Activated B cell treated with CpG ODN at 0.5 μM for 24 hours (primary cell): ENCODE measurements around the gene A3GALT2. TPM values are rescaled to one million over a fixed set of nuclear protein-coding genes. Genes with fewer than 3 reads are reported as not detected.

Experiments
- ATAC-seq: fragments of 200-7000 bp; cut with Tn5 transposase; one replicate; pipeline ENCODE4 v1.10.0; 2021; ENCODE audit warnings: low read depth, mild to moderate bottlenecking, moderate library complexity
- CTCF ChIA-PET: fragments of 350-600 bp; sonication (Branson Sonifier 250); formaldehyde crosslinking; loops from one replicate; lab custom pipeline; 2021; ENCODE audit warnings: antibody characterized with exemption; lab: Charles Lee
- POLR2A ChIA-PET: fragments of 350-600 bp; sonication (Branson Sonifier 250); formaldehyde crosslinking; loops from one replicate; lab custom pipeline; 2021; ENCODE audit warnings: antibody characterized with exemption; lab: Charles Lee
- DNase-seq: peaks from one replicate; pipeline ENCODE4 v3.0.0; 2022
- H3K27ac Mint-ChIP-seq: one replicate; pipeline ENCODE4 v1.8.0; 2020; ENCODE audit warnings: mixed read lengths
- H3K27me3 Mint-ChIP-seq: one replicate; pipeline ENCODE4 v1.8.0; 2021; ENCODE audit warnings: mixed read lengths
- H3K36me3 Mint-ChIP-seq: one replicate; pipeline ENCODE4 v1.8.0; 2021; ENCODE audit warnings: low read depth, mixed read lengths
- H3K4me1 Mint-ChIP-seq: one replicate; pipeline ENCODE4 v1.8.0; 2021; ENCODE audit warnings: mixed read lengths
- H3K4me3 Mint-ChIP-seq: one replicate; pipeline ENCODE4 v1.8.0; 2020; ENCODE audit warnings: mild to moderate bottlenecking, mixed read lengths
- H3K9me3 Mint-ChIP-seq: one replicate; pipeline ENCODE4 v1.8.0; 2020; ENCODE audit warnings: mixed read lengths
- intact Hi-C: fragments of 100-400 bp; cut with micrococcal nuclease; formaldehyde crosslinking; loops from one replicate; pipeline ENCODE4 v1.15.1; 2024
- total RNA-seq: library from RNA; stranded (reverse); gene quantifications from 2 replicates; pipeline ENCODE4 v1.2.3, GENCODE V29; 2022
- TF ChIP-seq, protein P1 (sequence below): fragments of 200-600 bp; IDR thresholded peaks from one replicate; pipeline ENCODE4 v1.8.0; 2022; ENCODE audit warnings: antibody characterized with exemption, mild to moderate bottlenecking

The A3GALT2 gene
- total RNA-seq, 1 donor from 2014 or later: not detected

DNA sequence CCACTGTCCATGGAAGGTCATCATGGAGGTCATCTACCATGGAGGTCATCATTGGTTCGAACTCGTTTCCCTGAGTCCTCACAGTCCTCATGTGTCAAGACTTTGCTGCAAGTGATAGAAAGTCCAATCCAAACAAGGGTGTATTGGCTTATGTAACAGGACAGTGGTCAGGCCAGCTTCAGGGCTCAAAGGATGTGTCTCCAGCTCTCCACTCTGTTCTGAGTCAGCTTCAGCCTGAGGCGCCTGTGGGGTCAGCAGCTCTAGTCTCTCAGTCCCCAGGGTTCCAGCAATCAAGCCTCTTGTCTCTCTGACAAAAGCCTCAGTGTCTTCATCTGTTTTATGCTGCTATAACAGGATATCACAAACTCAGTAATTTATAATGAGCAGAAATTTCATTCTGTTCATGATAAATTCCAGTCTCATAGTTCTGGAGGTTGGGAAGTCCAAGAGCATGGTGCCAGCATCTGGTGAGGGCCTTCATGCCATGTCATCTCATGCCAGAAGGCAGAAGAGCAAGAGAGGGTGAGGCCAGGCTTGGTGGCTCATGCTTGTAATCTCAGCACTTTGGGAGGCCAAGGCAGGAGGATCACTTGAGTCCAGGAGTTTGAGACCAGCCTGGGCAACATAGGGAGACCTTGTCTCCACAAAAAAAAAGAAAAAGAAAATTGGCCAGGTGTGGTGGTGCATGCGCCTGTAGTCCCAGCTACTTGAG lies 19.5 kb downstream of the A3GALT2 start:
- Mint-ChIP-seq H3K27me3 (peaks cover 8% of the 10 kb centered on the region), H3K4me3 (no peak overlapping the region), H3K27ac (no peak overlapping the region), H3K4me1 (peaks cover 4% of the 10 kb centered on the region), H3K9me3 (no peaks in the 10 kb centered on the region), H3K36me3 (peaks cover 26% of the 10 kb centered on the region)
- intact Hi-C loops: no loop called here
- POLR2A ChIA-PET: no interaction called here
- ATAC-seq (no peak), DNase-seq (no peak)
- TF ChIP-seq, protein P1, sequence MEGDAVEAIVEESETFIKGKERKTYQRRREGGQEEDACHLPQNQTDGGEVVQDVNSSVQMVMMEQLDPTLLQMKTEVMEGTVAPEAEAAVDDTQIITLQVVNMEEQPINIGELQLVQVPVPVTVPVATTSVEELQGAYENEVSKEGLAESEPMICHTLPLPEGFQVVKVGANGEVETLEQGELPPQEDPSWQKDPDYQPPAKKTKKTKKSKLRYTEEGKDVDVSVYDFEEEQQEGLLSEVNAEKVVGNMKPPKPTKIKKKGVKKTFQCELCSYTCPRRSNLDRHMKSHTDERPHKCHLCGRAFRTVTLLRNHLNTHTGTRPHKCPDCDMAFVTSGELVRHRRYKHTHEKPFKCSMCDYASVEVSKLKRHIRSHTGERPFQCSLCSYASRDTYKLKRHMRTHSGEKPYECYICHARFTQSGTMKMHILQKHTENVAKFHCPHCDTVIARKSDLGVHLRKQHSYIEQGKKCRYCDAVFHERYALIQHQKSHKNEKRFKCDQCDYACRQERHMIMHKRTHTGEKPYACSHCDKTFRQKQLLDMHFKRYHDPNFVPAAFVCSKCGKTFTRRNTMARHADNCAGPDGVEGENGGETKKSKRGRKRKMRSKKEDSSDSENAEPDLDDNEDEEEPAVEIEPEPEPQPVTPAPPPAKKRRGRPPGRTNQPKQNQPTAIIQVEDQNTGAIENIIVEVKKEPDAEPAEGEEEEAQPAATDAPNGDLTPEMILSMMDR: no peak
- CTCF ChIA-PET: no interaction called here

DNA sequence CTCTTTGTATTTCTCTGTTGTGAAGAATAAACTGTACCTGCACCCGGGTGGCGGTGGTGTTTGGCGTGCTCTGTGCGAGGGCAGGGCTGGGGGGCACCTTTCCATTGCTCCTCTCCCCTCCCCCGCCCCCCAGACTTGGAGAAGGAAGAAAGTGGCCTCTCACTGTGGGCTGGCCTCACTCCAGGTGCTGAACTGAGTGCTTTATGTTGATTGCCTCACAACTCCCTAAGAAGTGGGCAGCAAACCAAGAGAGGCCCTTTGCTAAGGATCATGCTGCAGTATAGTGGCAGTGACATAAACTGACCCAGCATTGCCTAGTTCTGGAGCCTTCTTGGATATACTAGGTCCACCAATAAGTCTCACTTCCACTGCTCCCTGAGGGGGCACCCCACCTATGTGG lies 20.2 kb downstream of the A3GALT2 start:
- TF ChIP-seq, protein P1: no peak
- H3K27ac Mint-ChIP-seq: no peak overlapping the region
- no peaks in the 10 kb centered on the region for H3K4me1 Mint-ChIP-seq
- H3K36me3 Mint-ChIP-seq: peaks cover 28% of the 10 kb centered on the region
- ChIA-PET CTCF (no interaction called here), POLR2A (no interaction called here)
- no peak overlapping the region for H3K4me3 Mint-ChIP-seq
- no peaks in the 10 kb centered on the region for H3K9me3 Mint-ChIP-seq
- intact Hi-C loops: no loop called here
- H3K27me3 Mint-ChIP-seq: peaks cover 1% of the 10 kb centered on the region
- ATAC-seq: no peak
- no peak for DNase-seq

DNA sequence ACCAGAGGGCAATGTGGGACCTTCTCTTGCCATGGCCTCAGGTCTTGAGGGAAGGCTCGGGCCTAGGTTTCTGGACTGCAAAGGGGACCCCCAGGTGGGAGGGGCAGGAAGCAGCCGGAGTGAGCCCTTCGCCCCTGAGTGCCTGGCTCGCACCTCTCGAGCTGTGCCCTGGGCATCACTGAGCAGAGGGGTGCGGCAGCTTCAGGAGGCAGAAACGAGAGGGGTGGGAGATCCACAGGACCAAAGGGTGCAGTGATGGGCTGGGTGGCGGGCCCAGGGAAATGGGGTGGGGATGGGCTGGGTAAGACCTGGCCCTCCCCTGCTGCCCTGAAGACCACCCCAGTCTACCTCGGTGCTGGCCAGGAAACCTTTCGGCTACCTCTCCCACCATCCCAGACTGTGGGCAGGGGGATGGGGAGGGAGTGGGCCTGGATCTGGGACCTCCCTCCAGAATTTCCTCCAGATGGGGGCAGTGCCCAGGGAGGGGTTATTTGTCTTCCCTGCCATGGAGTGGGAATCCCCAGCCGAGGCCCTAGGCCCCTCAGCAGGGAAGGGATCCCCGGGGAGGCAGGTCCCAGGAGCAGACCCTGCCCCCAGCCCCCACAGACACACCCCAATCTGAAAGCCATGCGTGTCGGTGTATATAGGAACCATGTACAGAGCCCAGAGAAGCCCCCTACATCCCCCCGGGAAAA lies 21.3 kb downstream of the A3GALT2 start:
- ChIA-PET CTCF (interaction anchor here (2.5 kb wide), 1 partner anchor 14 kb away, joined by 6 read pairs; no protein-coding TSS in a partner anchor), POLR2A (no interaction called here)
- Mint-ChIP-seq H3K27me3 (no peaks in the 10 kb centered on the region), H3K27ac (no peak overlapping the region), H3K4me1 (no peaks in the 10 kb centered on the region), H3K9me3 (no peaks in the 10 kb centered on the region), H3K4me3 (no peak overlapping the region), H3K36me3 (peaks cover 34% of the 10 kb centered on the region)
- TF ChIP-seq, protein P1: no peak
- ATAC-seq (no peak), DNase-seq (no peak)
- intact Hi-C loops: loop anchor here (5.0 kb wide), 5 partner anchors 42 to 367 kb away; partner anchors contain the start of gene ZNF362

DNA sequence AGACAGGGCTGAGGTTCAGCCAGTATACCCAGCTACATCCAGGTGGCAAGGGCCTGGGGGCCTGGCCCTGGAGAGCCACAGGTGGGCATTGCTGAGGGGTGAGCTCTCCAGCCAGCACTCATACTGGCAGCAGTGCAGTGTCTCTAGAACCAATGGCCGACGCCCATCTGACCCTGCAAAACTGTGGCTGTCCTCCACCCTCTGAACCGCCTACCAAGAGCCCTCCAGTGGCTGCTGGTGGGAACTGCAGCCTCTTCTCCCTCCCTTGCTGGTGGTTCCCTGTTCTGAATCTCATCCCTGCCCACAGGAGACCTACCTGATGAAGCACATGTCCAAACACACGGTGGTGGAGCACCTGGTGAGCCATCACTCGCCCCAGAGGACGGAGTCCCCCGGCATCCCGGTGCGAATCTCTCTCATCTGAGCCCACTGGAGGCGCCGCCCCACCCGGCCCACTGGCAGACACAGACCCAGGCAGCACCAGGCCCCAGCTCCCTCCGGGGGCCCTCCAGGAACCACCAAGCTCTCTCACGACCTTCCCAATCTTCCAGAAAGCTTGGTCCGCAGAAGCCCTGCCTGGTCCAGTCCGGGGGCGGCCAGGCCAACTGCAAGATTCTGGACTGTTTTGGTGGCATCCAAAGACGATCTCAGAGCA lies 22.1 kb downstream of the A3GALT2 start:
- Mint-ChIP-seq H3K27ac (no peak overlapping the region), H3K4me3 (no peak overlapping the region)
- POLR2A ChIA-PET: no interaction called here

More for the DNA sequence above, 22.1 kb downstream of the A3GALT2 start:
- DNase-seq (peak; percentile 52), ATAC-seq (peak; percentile 80)
- intact Hi-C loops: loop anchor here (5.0 kb wide), 5 partner anchors 41 to 366 kb away; partner anchors contain the start of gene ZNF362
- CTCF ChIA-PET: interaction anchor here (0.6 to 6.0 kb wide), 6 partner anchors 15 to 186 kb away, joined by 3 to 143 read pairs (median 5); partner anchors contain the start of gene ZSCAN20
- no peaks in the 10 kb centered on the region for H3K27me3 Mint-ChIP-seq
- TF ChIP-seq, protein P1: no peak
- peaks cover 42% of the 10 kb centered on the region for H3K36me3 Mint-ChIP-seq
- no peaks in the 10 kb centered on the region for H3K9me3 Mint-ChIP-seq
- H3K4me1 Mint-ChIP-seq: no peaks in the 10 kb centered on the region
